Activated CD8-positive, alpha-beta T cell treated with anti-CD3 and anti-CD28 coated beads for 36 hours (primary cell): ENCODE measurements around the gene SCO2. TPM values are rescaled to one million over a fixed set of nuclear protein-coding genes. Genes with fewer than 3 reads are reported as not detected.
A peak's percentile ranks its signal among the peaks of the same experiment; 100 is the strongest.

Experiments
- ATAC-seq: fragments of 200-7000 bp; cut with Tn5 transposase; one replicate; pipeline ENCODE4 v1.10.0; 2021; ENCODE audit warnings: mild to moderate bottlenecking, moderate library complexity
- CTCF ChIA-PET: fragments of 350-600 bp; sonication (Branson Sonifier 250); formaldehyde crosslinking; loops from one replicate; lab custom pipeline; 2021; ENCODE audit warnings: antibody characterized with exemption; lab: Charles Lee
- POLR2A ChIA-PET: fragments of 350-600 bp; sonication (Branson Sonifier 250); formaldehyde crosslinking; loops from one replicate; lab custom pipeline; 2021; ENCODE audit warnings: antibody characterized with exemption; lab: Charles Lee
- DNase-seq: peaks from one replicate; pipeline ENCODE4 v3.0.0-alpha.2; 2020
- H3K27ac Mint-ChIP-seq: one replicate; pipeline ENCODE4 v1.8.0; 2021; ENCODE audit warnings: mild to moderate bottlenecking, mixed read lengths
- H3K27me3 Mint-ChIP-seq: one replicate; pipeline ENCODE4 v1.8.0; 2021; ENCODE audit warnings: mixed read lengths
- H3K36me3 Mint-ChIP-seq: one replicate; pipeline ENCODE4 v1.8.0; 2021; ENCODE audit warnings: low read depth, mixed read lengths
- H3K4me1 Mint-ChIP-seq: one replicate; pipeline ENCODE4 v1.8.0; 2021; ENCODE audit warnings: low read depth, mixed read lengths
- H3K4me3 Mint-ChIP-seq: one replicate; pipeline ENCODE4 v1.8.0; 2021; ENCODE audit warnings: mild to moderate bottlenecking, moderate library complexity, mixed read lengths
- H3K9me3 Mint-ChIP-seq: one replicate; pipeline ENCODE4 v1.8.0; 2021; ENCODE audit warnings: mixed read lengths
- CTCF ChIP-seq: fragments of 200-600 bp; IDR thresholded peaks from one replicate; pipeline ENCODE4 v1.8.0; 2022; ENCODE audit warnings: antibody characterized with exemption, mild to moderate bottlenecking
- intact Hi-C: fragments of 100-400 bp; cut with micrococcal nuclease; formaldehyde crosslinking; loops from one replicate; pipeline ENCODE4 v1.10.0; 2022
- total RNA-seq, 2 experiments: library from RNA; stranded (reverse); gene quantifications; one replicate each; pipeline ENCODE4 v1.2.3, GENCODE V29; 2021

Gene SCO2
- total RNA-seq, 2 experiments from 2014 or later = 2.7 TPM; not detected in 1

GRCh38 chr22:50532824-50533796 is 7.7 kb upstream of the SCO2 start:
- intact Hi-C loops = no loop called here
- TF ChIP-seq CTCF = no peak
- ChIA-PET POLR2A (interaction anchor here (0.9 to 2.9 kb wide), 6 partner anchors 7 to 88 kb away, joined by 3 to 20 read pairs (median 6); partner anchors contain the start of gene KLHDC7B), CTCF (interaction anchor here (1.4 to 3.3 kb wide), 2 partner anchors 8 to 12 kb away, joined by 6 to 19 read pairs; partner anchors contain the start of genes KLHDC7B and SCO2)
- Mint-ChIP-seq H3K4me3 (peak overlapping the region; percentile 89), H3K36me3 (peaks cover 9% of the 10 kb centered on the region), H3K4me1 (peaks cover 29% of the 10 kb centered on the region), H3K27me3 (no peaks in the 10 kb centered on the region), H3K27ac (peak overlapping the region; percentile 87), H3K9me3 (no peaks in the 10 kb centered on the region)
- DNase-seq (no peak), ATAC-seq (no peak)

GRCh38 chr22:50531962-50532674 is 6.7 kb upstream of the SCO2 start:
- CTCF ChIA-PET = interaction anchor here (1.3 to 1.7 kb wide), 3 partner anchors 13 to 89 kb away, joined by 6 to 7 read pairs (median 6); partner anchors contain the start of gene KLHDC7B
- peak overlapping the region; percentile 89 for H3K4me3 Mint-ChIP-seq
- no peak for ATAC-seq

GRCh38 chr22:50531546-50531961 is 6.2 kb upstream of the SCO2 start:
- peaks cover 20% of the 10 kb centered on the region for H3K36me3 Mint-ChIP-seq
- intact Hi-C loops = no loop called here
- peaks cover 36% of the 10 kb centered on the region for H3K4me1 Mint-ChIP-seq
- H3K27ac Mint-ChIP-seq = peak overlapping the region; percentile 98
- DNase-seq = peak; percentile 85
- no peaks in the 10 kb centered on the region for H3K27me3 Mint-ChIP-seq
- CTCF ChIA-PET = interaction anchor here (1.3 to 1.7 kb wide), 2 partner anchors 16 to 90 kb away, joined by 6 to 7 read pairs; no protein-coding TSS in a partner anchor
- no peak for TF ChIP-seq CTCF
- no peaks in the 10 kb centered on the region for H3K9me3 Mint-ChIP-seq
- ATAC-seq = peak; percentile 38
- peak overlapping the region; percentile 89 for H3K4me3 Mint-ChIP-seq
- POLR2A ChIA-PET = interaction anchor here (0.9 to 2.9 kb wide), 11 partner anchors 9 to 90 kb away, joined by 3 to 20 read pairs (median 5); partner anchors contain the start of genes KLHDC7B, LMF2 and NCAPH2

More at GRCh38 chr22:50531962-50532674, 6.7 kb upstream of the SCO2 start:
- no peak for TF ChIP-seq CTCF
- Mint-ChIP-seq H3K27me3 (no peaks in the 10 kb centered on the region), H3K4me1 (peaks cover 32% of the 10 kb centered on the region), H3K27ac (peak overlapping the region; percentile 98), H3K36me3 (peaks cover 18% of the 10 kb centered on the region), H3K9me3 (no peaks in the 10 kb centered on the region)
- DNase-seq = no peak
- POLR2A ChIA-PET = interaction anchor here (0.9 to 2.9 kb wide), 11 partner anchors 8 to 90 kb away, joined by 3 to 20 read pairs (median 5); partner anchors contain the start of genes KLHDC7B, LMF2 and NCAPH2
- intact Hi-C loops = no loop called here

- H3K27ac Mint-ChIP-seq = peak overlapping the region; percentile 98
- H3K9me3 Mint-ChIP-seq = no peaks in the 10 kb centered on the region
- ChIA-PET CTCF (interaction anchor here (1.3 to 1.7 kb wide), 2 partner anchors 17 to 90 kb away, joined by 6 to 7 read pairs; no protein-coding TSS in a partner anchor), POLR2A (interaction anchor here (0.6 to 2.9 kb wide), 10 partner anchors 9 to 91 kb away, joined by 3 to 20 read pairs (median 6); partner anchors contain the start of genes KLHDC7B, LMF2 and NCAPH2)
- peak; percentile 51 for ATAC-seq
- peak overlapping the region; percentile 89 for H3K4me3 Mint-ChIP-seq
- peak; percentile 93 for DNase-seq
- TF ChIP-seq CTCF = no peak
- H3K27me3 Mint-ChIP-seq = no peaks in the 10 kb centered on the region
- peaks cover 36% of the 10 kb centered on the region for H3K4me1 Mint-ChIP-seq
- peaks cover 20% of the 10 kb centered on the region for H3K36me3 Mint-ChIP-seq
- intact Hi-C loops = no loop called here
Observed at GRCh38 chr22:50530877-50531545, 5.6 kb upstream of the SCO2 start.
